ENCODE results near the gene TMEM127.
"Not testable (repeated sequence)": the region's sequence is repeated elsewhere in the genome, so short reads cannot be mapped to it uniquely, and the experiment has no call there.

TMEM127 gene

GRCh38 chr2:96265840-96266679, at the start of gene TMEM127, which contains the start of gene CIAO1:
Gene TMEM127 (minus strand): TSS chr2:96265997. CDS start chr2:96265381, 616 bp downstream.
Gene CIAO1 (plus strand): TSS chr2:96266225. CDS start chr2:96266351, 126 bp downstream.
- DNase-seq: peak; percentile 94

GRCh38 chr2:96315005-96315399, 49.2 kb upstream of the TMEM127 start:
- no peak for DNase-seq

DNA sequence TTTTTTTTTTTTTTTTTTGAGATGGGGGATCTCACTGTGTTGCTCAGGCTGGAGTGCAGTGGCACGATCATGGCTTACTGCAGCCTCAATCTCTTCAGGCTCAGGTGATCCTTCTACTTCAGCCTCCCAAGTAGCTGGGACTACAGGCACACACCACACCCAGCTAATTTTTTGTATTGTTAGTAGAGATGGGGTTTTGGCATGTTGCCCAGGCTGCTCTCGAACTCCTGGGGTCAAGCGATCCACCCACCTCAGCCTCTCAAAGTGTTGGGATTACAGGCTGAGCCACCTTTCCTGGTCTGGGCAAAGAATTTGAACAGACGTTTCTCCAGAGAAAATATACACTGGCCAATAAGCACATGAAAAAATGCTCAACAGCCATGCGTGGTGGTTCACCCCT, 42.5 kb upstream of the TMEM127 start:
- DNase-seq: no peak

GRCh38 chr2:96306370-96306769, 40.6 kb upstream of the TMEM127 start:
- DNase-seq: no peak

GRCh38 chr2:96305979-96306308, 40.1 kb upstream of the TMEM127 start:
- DNase-seq: no peak

DNA sequence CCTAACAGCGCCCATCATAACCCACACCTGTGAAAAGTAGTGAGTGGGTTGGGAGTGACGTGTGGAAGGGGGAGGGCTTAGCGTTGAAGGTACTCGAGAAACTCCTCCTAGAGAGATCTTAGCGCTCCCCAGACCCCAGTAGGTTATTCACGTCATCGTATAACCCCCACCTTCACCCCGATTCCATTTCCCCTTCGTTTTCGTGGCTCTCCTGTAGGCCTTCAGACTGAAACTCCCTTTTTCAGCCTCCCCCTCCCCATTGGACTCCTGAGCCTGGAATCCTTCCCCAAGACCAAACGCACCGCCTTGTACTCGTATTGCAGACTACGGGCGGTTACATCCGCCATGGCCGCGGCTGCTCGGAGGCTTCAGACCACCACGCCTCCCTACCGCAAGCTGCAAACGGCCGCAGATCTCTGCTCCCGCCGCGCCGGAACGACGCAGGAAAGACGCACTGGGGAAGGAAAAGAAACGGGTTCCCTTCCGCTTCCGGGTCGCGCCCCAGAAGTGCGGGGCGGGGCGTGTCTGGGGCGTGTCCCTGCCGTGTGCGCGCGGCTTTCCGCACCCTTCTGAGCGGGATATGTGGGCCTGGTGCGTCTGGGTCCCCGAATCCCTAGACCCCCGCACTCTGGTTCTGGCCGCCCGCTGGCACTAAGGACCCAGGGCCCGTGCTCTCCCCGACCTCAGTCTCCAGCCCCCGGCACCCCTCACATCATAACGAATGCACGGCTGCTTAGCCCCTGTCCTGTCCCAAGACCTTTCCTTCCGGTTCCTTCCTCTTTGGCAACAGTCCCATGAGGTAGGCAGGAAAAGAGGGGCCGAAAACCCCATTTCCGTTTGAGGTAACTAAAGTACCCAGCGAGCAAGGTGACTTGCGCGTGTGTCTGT, 39.5 kb upstream of the TMEM127 start, which contains the start of gene SNRNP200:
TSS of gene SNRNP200 (minus strand) at position 456 of the 888 bp plus-strand sequence. CDS start at position 347, 109 bp downstream.
- DNase-seq: peak; percentile 71

DNA sequence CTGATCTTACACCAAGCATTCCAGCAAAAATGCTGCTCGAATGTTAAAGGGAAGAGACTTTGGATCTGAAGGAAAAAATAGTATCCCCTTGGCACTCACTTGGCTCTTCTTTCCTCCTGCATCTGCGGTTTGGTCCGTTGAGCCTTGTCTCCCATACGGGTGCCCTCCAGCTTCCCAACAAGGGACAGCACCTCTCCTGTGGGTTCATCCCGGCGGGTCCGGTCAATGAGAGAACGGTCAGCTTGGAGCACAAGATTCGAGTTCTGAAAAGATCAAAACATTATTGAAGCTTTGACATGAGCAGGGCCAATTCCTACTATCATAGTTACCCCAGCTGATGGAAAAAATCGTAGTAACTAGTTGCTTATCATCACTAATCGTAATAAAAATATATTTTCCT, 38.8 kb upstream of the TMEM127 start:
- no peak for DNase-seq

DNA sequence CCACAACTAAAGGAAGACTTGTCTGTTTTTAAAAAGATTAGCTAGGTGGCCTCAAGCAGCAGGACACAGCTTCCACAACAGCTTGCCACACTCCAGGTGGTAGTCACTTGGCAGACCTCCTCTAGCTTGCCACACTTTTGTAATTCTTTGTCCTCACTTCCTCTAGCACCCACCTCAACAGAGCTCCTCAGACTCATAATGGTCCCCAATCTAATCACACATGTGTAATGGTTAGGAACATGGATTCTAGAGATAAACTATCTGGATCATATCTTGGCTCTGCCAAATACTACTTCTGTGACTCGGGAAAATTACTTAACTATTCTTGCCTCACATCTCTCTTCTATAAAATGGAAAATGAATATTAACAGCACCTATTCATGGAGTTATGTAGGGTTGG, 36.1 kb upstream of the TMEM127 start:
- no peak for DNase-seq

DNA sequence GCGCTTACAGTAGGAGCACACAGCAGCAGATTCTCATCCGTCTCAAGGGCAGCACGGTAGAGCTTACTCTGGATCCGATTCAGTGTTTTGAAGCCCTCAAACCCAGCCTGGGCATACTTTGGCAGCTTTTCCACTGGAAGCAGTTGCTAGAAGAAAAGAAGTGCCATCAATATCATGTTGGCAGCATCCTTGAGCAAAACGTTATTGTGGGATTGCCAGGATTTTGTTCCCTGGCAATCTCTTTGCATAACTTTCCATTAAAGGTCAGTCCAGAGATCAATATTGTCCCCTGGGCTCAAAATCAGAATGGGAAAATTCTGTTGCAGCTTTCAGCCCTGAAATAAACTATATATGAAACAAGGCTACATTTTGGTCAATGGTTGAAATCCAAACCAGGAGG, 31.1 kb upstream of the TMEM127 start:
- DNase-seq: no peak

- DNase-seq: not testable (repeated sequence)
These were observed 28.5 kb upstream of the TMEM127 start for GRCh38 chr2:96294271-96294670.

GRCh38 chr2:96291751-96292150, 26.0 kb upstream of the TMEM127 start:
- DNase-seq: peak; percentile 12

GRCh38 chr2:96287273-96287856, 21.6 kb upstream of the TMEM127 start:
- no peak for DNase-seq

DNA sequence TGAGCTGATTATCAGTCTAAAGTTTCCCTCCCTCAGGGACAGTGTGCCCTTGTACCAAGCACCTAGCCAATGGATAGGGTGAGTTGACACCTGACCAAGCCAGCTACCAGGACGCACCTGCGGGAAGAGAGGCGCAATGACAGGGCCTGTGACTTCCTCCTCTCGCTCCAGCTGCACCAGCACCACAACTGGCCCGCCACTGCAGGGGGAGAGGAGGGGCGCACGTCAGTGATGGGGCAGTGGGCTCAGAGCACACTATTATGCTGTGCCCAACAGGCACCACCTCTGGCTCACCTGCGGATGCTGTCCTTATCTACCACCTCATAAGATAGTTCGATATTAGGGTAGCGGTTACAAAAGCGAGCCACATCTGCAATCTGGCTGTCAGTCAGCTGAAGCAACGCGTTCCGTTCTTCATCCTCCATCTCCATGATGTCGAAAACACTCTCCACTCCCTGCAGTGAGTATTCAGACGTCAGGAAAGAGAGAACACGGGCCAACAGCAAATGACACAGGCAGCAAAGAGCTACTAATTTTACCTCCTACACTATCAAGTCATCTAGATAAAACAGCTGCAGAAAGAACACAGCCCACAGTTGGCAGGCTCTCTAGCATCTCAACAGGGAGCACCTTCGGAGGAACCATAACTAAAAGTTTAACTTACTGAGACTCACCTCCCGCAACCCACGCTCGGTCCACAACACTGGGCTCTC, 11.1 kb upstream of the TMEM127 start:
- DNase-seq: no peak

DNA sequence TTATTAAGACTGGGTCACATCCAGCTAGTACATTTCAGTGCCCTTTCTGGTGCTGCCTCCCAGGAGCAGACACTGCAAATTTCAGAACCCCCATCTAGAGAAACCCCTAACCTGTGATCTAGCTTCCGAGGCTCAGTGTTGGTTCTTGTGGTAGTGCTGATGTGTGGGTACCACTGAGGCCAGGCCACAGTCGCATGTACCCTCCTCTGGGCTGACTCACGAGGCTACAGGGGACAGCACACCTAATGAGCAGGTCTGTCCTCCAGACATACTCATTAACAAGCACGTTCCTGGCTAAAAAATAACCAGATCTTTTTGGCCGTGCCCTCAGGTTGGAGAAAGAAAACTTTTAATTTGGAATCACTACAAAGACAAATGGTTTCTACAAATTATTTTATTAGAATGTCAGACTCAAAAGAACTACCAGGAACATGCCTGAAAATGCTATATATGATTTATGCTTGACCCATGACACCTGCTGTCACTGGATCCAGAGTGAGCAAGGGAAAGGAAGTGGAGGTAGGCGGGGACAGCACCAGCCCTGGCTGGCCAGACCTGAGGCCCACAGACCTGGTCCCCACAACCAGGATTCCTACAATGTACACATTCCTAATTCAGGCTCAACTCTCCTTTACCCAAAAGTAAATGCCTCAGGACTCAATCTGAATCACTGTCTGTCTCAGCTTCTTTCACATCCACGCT, 8.7 kb upstream of the TMEM127 start:
- DNase-seq: no peak

- DNase-seq: no peak
These were observed 8.0 kb upstream of the TMEM127 start for GRCh38 chr2:96273763-96274162.

DNA sequence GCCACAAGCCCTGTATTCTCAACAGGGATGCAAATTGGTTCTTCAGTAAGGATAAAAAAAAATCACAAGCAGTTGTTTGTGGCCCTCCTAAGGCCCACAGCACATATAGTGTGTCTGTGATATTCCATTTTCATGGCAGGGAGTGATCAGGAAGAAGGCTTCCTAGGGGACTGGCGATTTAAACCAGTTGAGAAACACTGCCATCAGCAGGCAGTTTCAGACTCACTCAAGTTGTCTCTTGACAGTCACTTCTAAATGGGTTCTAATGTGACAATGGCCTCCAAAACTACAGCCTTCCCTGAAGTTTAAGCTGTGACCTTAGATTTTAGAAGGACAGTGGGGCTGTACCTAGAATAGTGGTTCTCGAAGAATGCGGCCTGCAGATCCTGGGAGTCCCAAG, 6.2 kb upstream of the TMEM127 start:
- DNase-seq: no peak

DNA sequence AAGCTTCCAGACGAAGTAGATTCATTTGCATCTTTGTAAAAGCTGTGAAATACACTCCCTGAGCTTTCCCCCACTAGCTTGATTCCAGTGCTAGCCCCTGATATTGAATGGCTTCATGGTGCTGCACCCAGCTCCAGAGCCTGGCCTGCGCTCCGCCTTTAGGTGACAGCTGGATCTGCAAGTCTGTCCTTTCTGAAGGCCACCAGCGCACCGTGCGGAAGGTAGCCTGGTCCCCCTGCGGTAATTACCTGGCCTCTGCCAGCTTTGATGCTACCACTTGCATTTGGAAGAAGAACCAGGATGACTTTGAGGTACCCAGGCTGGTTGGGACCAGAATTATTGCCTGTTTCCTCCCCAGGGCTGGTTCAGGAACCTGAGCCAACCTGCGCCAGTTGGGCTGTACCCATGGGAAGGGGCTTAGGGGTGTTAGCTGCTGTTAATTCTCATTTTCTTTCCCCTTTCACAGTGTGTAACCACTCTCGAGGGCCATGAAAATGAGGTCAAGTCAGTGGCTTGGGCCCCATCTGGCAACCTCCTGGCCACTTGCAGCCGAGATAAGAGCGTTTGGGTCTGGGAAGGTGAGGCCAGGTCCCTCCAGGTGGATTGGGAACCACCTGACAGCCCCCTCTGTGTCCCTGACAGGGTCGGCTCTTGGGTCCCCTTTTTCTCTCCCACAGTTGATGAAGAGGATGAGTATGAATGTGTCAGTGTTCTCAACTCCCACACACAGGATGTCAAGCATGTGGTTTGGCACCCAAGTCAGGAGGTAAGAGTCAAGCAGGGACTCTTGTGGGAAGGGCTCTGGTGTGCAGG, 1.6 kb upstream of the TMEM127 start:
- peak; percentile 4 for DNase-seq

DNA sequence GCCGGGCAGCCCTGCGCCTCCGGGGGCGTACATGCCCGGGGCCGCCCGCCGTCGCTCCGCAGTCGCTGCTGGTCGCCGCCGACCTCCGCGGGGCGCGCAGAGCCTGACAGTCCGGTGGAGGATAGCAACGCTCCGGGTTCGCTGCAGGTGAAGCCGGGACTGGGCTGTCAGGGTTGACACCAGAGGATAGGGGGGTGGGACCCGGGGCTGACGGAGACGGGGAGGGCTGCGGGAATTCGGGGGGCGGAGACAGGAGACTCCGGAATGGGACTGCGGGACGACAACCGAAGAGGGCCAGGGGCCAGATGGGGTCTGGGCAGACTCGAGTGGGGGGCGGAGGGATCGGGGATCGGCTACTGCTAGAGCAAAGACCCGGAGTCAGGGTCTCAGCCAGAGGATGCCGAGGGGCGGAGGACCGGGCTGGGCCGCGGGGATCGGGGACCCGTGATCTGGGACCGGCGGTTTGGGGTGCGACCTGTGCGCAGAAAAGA, 403 bp downstream of the TMEM127 start:
- DNase-seq: no peak

- DNase-seq: peak; percentile 3
These were observed 995 bp downstream of the TMEM127 start for GRCh38 chr2:96264656-96265348.

- no peak for DNase-seq
These were observed 1.7 kb downstream of the TMEM127 start for GRCh38 chr2:96264086-96264485.
